H4 (cell line): ENCODE results near the gene ATOH7. TPM values are rescaled to one million over a fixed set of nuclear protein-coding genes. Genes with fewer than 3 reads are reported as not detected.
"Not testable (repeated sequence)": the region's sequence is repeated elsewhere in the genome, so short reads cannot be mapped to it uniquely, and the experiment has no call there.

Source experiments
- DNase-seq: peaks from one replicate; pipeline ENCODE4 v3.0.0-alpha.2; 2015; ENCODE audit warnings: low spot score
- total RNA-seq: library from RNA; depleted of rRNA; stranded (reverse); fragments of >200 nt; shearing (Covaris generic); gene quantifications from 2 replicates; pipeline ENCODE4 v1.2.3, GENCODE V29; 2014; rRNA removed

ATOH7 gene
- 0.27 and 0.88 TPM in 2 replicates for total RNA-seq

GRCh38 chr10:68231817-68232251 is at the start of gene ATOH7:
TSS of gene ATOH7 (minus strand) at chr10:68232113. CDS start at chr10:68231677, 436 bp downstream.
- DNase-seq, result no peak

- no peak for DNase-seq
Observed at GRCh38 chr10:68280758-68281157, 48.8 kb upstream of the ATOH7 start.

DNA sequence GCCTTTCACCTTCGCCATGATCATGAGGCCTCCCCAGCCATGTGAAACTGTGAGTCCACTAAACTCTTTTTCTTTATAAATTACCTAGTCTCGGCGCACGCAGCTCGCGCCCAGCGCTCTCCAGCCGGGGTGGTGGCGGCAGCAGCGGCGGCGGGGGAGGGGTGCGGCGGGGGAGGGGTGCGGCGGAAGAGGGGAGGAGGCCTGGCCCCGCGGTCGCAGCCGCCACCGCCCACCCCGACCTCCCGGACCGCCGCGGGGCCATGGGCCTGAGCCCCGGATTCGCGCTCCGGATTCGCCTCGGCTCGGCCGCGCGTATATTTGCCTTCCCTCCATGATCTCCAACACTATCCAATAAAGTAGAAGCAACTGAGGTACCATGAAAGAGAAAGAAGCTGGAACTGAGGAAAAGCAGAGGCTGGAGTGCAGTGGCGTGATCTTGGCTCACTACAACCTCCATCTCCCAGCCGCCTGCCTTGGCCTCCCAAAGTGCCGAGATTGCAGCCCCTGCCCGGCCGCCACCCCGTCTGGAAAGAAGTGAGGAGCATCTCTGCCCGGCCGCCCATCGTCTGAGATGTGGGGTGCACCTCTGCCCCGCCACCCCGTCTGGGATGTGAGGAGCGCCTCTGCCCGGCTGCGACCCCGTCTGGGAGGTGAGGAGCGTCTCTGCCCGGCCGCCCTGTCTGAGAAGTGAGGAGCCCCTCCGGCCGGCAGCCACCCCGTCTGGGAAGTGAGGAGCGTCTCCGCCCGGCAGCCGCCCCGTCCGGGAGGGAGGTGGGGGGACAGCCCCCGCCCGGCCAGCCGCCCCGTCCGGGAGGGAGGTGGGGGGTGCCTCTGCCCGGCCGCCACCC is 47.2 kb upstream of the ATOH7 start:
- DNase-seq, result not testable (repeated sequence)

GRCh38 chr10:68277814-68278213 is 45.9 kb upstream of the ATOH7 start:
- DNase-seq, result not testable (repeated sequence)

- DNase-seq, result no peak
Observed at GRCh38 chr10:68276224-68276623, 44.3 kb upstream of the ATOH7 start.

GRCh38 chr10:68275600-68276126 is 43.8 kb upstream of the ATOH7 start:
- no peak for DNase-seq

GRCh38 chr10:68272833-68273232 is 40.9 kb upstream of the ATOH7 start:
- DNase-seq, result no peak

DNA sequence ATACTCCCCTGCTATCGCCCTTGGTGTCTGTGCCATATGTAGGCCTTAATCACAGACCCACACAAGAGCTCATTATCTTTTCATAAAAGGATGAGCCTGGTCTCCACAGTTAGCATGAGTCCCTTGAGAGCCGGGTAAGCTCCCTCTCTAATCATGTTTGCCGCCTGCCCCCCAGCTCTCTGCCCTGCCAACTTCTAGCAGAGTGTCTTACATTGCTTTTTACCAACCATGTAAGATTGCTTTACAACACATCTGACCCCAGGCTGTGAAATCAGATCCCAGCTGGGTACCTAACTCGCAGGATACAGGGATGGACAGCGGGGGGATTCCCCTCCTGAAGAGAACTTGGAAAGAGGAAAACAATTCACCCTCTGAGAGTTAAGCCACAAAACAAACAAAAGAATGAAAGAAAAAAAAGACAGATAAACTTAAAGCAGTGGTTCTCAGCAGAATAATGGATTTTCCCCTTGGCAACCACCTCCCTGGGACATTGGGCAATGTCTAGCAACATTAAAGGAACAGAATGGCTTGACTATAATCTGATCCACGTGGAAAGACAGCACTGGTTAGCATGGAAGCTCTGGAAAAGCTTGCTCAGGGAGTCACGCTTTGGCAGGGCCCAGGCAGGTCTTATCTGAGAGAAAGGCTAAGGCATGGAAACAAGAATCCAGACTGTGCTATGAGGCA is 39.4 kb upstream of the ATOH7 start:
- DNase-seq, result peak; percentile 42

DNA sequence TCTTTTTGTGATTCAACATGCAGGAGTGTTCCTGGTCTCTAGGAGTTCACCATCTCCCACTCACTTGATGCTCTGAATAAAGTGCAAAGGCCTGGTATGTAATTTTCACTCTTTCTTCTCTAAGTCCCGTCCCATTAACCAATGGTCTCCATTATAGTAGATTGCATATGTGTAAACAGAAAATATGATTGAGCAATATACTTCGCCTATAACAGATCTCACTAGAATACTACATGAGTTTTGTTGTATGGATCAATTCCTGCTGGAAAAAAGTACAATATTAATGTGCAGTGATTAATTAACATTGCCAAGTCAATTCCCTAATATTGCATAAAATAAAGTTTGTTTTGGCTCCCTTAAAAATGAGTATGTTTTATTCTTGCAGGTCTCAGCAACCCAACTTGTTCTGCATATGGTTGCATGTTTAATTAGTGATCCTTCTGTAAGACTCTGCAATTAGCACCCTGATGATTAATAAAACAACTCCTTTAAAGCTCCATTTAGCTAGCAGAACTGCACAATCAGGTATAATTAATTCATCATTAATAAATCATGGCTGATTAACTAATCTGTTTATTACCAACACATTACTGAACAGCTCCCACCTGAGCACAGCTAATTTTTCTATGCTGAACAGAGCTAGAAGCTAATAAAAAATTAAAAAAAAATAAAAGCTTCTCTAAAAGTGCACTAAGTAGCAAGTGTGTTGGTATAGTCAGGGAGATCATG is 37.8 kb upstream of the ATOH7 start:
- DNase-seq, result no peak

- DNase-seq, result no peak
Observed at GRCh38 chr10:68261132-68261856, 29.4 kb upstream of the ATOH7 start.

GRCh38 chr10:68253346-68253745 is 21.4 kb upstream of the ATOH7 start:
- no peak for DNase-seq

GRCh38 chr10:68251625-68252495 is 19.9 kb upstream of the ATOH7 start:
- DNase-seq, result no peak

DNA sequence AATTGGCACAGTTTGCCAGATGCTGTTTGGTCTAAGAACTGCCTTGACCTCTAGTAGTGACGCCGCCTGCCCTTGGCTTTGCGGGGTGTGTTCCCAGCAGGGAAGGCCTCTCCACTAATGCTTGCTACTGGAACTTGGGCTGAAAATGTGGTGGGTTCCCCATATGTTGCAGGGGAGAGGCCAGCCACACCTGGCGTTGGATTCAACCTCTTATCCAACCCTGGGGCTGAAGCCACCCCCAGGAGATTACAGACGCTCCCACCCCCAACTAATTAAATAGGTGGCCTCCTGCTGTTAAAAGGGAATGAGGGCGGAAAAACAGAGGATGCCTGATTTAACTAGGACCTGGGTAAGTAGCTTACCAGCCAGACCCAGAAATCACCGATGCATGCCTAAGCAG is 19.2 kb upstream of the ATOH7 start:
- no peak for DNase-seq

DNA sequence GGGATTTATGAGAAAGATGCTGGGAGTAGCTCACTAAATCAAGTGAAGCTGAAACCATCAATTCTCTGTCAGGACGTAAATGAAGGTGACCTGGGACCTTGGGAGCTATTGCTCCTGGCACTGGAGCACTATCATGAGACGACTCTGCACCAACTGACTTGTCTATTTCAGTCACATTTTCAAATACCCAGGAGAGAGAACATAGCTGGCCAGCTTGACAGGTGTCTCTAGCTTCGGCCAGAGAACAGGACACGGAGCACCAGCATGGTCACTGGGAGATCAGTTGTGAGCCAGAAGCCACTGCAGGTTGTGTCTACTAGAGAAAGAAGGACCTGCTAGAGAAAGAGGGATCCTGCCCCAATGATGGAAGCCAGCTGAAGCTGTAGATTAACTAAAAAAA is 17.4 kb upstream of the ATOH7 start:
- DNase-seq, result no peak

DNA sequence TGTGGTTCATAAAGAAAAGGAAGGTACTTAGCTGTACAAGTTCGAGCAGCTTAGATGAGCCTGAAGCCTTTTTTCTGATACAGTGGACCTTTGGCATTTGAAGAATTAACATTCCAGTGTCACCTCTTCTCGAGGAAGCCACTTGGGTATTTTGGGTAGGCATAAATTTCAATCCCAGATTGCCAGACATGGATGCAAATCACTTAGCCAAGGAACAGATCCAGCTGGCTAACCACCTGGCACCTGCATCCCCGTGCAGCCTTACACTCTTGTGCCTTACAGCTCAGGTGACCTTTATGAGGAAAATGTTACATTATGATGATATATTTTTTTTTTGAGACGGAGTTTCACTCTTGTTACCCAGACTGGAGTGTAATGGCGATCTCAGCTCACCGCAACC is 16.0 kb upstream of the ATOH7 start:
- DNase-seq, result no peak

DNA sequence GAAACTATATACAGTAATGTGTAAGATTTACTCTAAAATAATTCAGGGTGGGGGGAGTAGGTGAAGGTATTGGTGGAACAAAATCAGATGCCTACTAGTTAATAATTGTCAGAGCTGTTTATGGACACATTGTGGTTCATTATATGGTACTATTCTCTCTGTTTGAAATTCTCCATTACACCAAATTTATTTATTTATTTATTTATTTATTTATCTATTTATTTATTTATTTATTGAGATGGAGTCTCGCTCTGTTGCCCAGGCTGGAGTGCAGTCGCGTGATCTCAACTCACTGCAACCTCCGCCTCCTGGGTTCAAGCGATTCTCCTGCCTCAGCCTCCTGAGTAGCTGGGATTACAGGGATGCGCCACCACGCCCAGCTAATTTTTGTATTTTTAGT is 14.5 kb upstream of the ATOH7 start:
- DNase-seq, result not testable (repeated sequence)

GRCh38 chr10:68242051-68242450 is 10.1 kb upstream of the ATOH7 start:
- no peak for DNase-seq

DNA sequence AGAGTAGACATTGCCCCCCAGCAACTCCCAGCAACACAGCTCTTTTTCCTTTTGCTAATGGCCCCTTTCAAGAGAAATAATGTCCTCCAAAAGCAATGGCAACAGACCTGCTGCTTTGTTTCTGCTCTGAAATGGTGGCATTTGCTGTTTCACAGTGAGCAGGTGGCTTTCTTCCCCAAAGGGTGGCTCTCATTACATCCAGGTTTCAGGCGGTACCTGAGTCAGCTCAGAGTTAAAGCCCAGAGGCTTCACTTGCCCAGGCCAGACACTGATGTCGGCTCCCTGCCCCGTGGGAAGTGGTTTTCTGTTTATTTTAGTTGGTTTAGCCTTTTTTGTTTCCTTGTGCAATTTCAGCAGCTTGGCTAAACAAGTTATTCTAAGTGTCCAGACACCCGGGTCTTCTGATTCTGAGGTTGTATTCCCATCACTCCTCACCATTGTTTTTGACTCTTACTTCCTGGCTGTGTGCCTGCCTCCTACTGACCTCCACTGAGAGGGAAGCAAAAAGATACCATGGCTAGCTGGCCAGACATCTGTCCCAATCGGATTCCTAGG is 7.8 kb upstream of the ATOH7 start:
- DNase-seq, result peak; percentile 68

- no peak for DNase-seq
Observed at GRCh38 chr10:68239069-68239468, 7.2 kb upstream of the ATOH7 start.

- DNase-seq, result no peak
Observed at GRCh38 chr10:68238371-68238770, 6.5 kb upstream of the ATOH7 start.
